Right lung (tissue), 5 donors: Measurements from ENCODE around the gene TMEM272. TPM values are rescaled to one million over a fixed set of nuclear protein-coding genes. Genes with fewer than 3 reads are reported as not detected.
A peak's percentile ranks its signal among the peaks of the same experiment; 100 is the strongest.

Experiments used
- DNase-seq, 2 donors: peaks; one replicate each; pipeline ENCODE4 v3.0.0-alpha.2; 2013
- polyA plus RNA-seq, 5 donors: library from polyadenylated mRNA; unstranded; fragments of 120-200 nt; gene quantifications; one replicate each; pipeline versions ENCODE4 v1.2.1 to v1.2.3, GENCODE V29; 2013; ENCODE audit warnings: inconsistent platforms in 1 of 5, low replicate concordance in 1 of 5; ENCODE audit not compliant: insufficient read length in 5 of 5, insufficient read depth in 1 of 5

The TMEM272 gene
- polyA plus RNA-seq, 5 donors, result 0.11 to 0.41 (median 0.25) TPM

GRCh38 chr13:51782026-51782710 is 62.8 kb downstream of the TMEM272 start:
- no peak for DNase-seq

DNA sequence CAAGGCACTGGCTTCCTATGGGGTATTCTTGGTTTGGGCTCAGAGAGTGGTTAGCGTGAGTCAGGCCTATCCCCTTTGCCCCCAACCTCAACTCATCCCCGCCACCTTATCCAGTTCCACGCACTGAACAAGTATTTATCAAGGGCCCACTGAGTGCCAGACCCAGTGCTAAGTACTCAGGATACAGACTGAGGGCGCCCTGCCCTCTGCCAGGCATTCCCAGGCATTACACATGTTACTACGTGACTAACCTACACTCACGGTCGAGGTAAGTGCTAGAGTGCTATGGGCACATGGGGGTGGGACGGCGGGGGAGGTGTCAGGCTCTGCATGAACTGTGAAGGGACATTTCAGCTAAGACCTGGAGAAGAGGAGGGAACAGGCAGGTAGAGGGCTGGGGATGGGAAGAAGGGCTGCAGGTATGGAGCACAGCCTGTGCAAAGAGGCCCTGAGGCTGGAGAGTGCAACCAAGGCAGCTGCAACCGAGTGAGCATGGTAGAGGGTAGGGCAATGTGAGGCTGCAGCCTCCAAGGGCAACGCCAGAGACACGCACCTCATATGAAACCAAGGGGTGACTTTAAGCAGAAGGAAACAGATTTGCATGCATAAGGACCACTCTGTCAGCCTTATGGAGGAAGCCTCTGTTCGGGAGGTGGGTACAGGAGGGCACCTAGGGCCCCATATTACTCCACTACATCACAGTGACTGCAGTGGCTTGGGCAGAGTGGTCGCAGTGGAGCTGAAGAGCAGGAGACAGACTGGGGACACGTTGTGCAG is 63.5 kb downstream of the TMEM272 start:
- no peak for DNase-seq

DNA sequence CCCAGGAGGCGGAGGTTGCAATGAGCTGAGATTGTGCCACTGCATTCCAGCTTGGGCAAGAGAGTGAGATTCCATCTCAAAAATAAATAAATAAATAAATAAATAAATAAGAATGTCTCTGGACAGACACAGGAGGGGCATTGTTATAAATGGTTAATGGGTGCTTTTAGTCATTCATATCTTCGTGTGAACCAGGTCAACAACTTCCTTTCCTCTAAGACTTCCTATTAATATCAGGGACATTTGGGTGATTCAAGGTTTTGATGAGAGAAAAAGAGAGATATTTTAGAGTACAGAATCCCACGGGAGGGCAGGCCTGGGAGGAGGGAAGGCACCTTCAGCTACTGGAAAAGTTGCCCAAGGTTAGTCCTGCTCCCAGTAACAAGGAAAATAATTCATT is 64.9 kb downstream of the TMEM272 start:
- DNase-seq, result no peak

- DNase-seq, result no peak
These were observed 66.6 kb downstream of the TMEM272 start for GRCh38 chr13:51778392-51778791.

DNA sequence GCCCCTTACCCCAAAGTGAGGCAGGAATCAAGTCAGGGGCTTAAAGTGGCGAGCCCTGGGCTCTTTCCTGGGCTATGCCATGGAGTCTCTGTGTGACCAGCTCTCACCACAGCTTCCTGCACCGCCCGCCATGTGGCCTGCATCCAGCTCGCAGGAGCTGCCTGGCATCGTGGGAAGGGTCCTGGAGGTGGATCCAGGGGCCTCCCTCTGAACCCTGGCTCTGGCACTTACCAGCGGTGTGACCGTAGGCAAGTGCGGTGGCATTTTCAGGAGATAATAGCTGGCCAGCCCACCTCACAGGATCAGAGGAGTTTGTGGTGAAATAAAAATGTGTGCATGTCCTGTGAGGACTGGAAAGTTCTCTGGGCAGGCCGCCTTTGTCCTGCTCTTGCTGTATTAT is 67.1 kb downstream of the TMEM272 start:
- no peak for DNase-seq

- no peak for DNase-seq
These were observed 68.8 kb downstream of the TMEM272 start for GRCh38 chr13:51776179-51776578.

GRCh38 chr13:51773515-51773914 is 71.5 kb downstream of the TMEM272 start:
- DNase-seq, result no peak

- no peak for DNase-seq
These were observed 72.2 kb downstream of the TMEM272 start for GRCh38 chr13:51772781-51773180.

- no peak for DNase-seq
These were observed 72.9 kb downstream of the TMEM272 start for GRCh38 chr13:51772105-51772455.

- DNase-seq, result no peak
These were observed 73.4 kb downstream of the TMEM272 start for GRCh38 chr13:51771418-51772104.

- DNase-seq, result no peak
These were observed 74.1 kb downstream of the TMEM272 start for GRCh38 chr13:51770681-51771417.

DNA sequence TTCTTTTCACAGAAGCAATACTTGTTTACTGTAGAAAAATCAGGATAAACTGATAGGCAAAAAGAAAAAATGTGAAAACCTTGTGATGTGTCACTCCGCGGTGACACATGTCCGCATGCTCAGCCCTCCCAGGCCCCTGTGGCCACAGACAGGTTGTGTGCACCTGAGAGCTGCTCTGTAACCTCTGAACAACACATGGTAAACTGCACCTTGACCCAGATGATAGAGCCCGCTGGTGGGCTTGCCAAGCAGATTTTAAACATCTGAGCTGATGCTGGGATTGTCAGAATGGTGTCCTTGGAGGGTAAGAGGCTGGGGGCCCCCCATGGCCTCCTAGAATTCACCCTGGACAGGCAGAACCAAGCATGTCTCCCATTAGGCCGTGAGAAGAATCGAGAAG is 74.8 kb downstream of the TMEM272 start:
- DNase-seq, result no peak

GRCh38 chr13:51769455-51770127 is 75.4 kb downstream of the TMEM272 start:
- DNase-seq, result no peak

- DNase-seq, result no peak
These were observed 76.0 kb downstream of the TMEM272 start for GRCh38 chr13:51768976-51769375.

- DNase-seq, result no peak
These were observed 76.5 kb downstream of the TMEM272 start for GRCh38 chr13:51768378-51768921.

DNA sequence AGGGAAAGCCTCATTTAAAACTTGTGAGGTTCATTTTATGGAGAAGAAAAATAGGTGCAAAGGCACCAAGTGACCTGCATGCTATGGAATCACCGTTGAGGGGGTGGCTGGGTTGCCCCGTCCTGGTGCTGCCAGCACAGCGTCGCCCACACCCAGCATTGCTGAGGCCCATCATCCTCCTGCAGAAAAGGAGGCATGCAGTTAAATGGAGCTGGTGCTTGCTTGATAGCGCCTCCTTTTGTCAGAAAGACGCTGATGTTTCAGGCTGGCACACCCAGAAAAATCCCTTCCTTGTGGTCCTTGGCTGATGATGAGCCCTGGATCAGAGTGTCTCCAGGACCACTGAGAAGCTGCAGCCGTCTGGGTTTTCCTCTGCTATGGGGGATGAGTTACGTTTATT is 77.9 kb downstream of the TMEM272 start:
- DNase-seq, result no peak

- DNase-seq, result no peak
These were observed 79.8 kb downstream of the TMEM272 start for GRCh38 chr13:51765142-51765515.

DNA sequence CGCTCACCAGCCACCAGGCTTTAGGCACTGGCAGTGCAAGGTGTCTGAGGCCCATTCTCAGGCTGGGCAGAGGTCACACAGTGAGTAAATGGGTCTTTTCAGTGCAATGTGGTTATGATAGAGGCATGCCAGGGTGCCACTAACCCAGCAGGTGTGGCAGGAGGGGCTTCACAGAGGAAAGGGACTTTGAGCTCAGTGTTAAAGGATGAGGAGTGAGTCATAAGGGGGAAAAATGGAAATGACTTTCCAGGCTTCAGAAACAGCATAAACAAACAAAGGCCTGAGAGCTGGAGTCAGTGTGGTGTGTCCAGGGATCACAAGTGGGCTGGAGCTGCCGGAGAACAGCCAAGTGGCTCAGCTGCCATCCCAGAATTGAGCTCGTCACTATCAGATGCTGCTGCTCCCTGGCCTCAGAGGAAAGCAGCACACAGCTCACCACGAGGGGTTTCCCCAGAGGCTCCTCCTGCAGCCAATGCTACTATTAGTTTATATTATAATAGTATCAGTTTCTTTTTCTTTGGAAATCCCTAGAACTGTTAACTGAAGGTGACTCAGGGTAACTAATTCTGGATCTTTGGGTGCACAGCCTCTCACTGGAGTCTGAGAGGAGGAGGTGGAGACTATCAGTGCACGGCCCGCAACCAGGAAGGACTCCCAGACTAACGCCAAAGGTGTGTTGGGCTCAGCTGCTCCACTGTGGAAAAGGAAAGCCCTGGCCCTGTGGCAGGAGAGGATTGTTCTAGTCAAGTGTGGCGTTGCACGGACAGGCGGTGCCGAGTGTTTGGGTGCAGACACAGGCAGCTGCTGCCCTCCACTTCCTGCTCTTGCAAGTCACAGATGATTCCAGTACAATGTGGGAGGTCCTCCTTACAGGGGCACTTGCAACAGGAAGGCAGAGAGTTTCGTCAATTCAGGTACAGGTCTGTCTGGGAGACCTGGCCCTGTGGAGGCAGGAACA is 80.5 kb downstream of the TMEM272 start:
- DNase-seq, result peak; percentile 42 to 53

GRCh38 chr13:51763486-51763885 is 81.5 kb downstream of the TMEM272 start:
- DNase-seq, result no peak
